AG09319 (cell line): ENCODE results near the gene RPL31.

Source experiments
- DNase-seq: peaks from one replicate; pipeline ENCODE4 v3.0.0-alpha.2; 2010; ENCODE audit warnings: low read depth; ENCODE audit errors: extremely low read depth
- TF ChIP-seq, protein P1 (sequence below): IDR thresholded peaks from 2 replicates; pipeline ENCODE4 v1.5.1; 2011; ENCODE audit warnings: low read depth, mild to moderate bottlenecking, inconsistent platforms, low read length, moderate library complexity

The RPL31 gene

GRCh38 chr2:100997509-100998234 lies 4.4 kb upstream of the RPL31 start:
- DNase-seq, result no peak
- TF ChIP-seq, protein P1, sequence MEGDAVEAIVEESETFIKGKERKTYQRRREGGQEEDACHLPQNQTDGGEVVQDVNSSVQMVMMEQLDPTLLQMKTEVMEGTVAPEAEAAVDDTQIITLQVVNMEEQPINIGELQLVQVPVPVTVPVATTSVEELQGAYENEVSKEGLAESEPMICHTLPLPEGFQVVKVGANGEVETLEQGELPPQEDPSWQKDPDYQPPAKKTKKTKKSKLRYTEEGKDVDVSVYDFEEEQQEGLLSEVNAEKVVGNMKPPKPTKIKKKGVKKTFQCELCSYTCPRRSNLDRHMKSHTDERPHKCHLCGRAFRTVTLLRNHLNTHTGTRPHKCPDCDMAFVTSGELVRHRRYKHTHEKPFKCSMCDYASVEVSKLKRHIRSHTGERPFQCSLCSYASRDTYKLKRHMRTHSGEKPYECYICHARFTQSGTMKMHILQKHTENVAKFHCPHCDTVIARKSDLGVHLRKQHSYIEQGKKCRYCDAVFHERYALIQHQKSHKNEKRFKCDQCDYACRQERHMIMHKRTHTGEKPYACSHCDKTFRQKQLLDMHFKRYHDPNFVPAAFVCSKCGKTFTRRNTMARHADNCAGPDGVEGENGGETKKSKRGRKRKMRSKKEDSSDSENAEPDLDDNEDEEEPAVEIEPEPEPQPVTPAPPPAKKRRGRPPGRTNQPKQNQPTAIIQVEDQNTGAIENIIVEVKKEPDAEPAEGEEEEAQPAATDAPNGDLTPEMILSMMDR, result no peak

GRCh38 chr2:100998235-100998573 lies 3.9 kb upstream of the RPL31 start:
- TF ChIP-seq, protein P1, result no peak

DNA sequence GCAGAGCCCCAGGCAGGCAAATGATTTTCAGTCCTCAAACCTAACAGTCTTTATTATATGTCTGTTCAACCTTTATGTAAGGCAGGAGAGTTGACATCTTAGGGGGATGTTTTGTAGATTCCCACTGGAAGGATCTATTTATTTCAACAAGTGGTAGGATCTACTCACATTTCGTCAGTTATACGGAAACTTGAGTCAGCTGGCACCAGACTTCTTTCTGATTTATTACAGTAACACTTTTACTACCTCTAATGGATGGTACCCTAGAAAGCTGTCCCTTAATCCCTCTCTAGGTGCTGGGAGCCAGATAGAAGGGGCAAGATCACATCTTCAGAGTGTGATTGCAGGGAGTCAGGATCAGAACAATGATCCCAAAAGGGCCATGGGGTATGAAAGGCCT lies 2.1 kb upstream of the RPL31 start:
- TF ChIP-seq, protein P1, result no peak
- no peak for DNase-seq

More at GRCh38 chr2:100998235-100998573, 3.9 kb upstream of the RPL31 start:
- DNase-seq, result no peak

- TF ChIP-seq, protein P1, result no peak
- no peak for DNase-seq
Observed at GRCh38 chr2:101002562-101003277, 631 bp downstream of the RPL31 start.

DNA sequence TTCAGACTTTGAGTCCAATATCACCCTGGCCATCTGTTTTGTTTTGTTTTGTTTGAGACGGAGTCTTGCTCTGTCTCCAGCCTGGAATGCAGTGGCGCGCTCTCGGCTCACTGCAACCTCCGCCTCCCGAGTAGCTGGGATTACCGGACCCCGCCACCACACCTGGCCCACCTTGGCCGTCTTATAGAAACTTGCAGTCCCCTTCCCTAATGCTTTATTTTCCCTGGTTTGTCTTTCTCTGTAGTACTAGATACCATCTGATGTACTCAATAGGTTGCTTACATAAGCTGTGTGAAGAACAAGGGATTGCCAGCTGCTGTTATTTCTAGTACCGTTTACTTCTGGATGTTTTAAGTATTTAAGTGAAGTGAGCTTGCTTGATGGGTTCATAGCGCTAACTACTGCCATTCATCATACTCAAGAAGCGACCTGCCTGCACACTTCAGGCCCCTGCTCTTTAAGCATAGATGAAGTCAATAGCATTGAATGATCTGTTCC lies 1.2 kb downstream of the RPL31 start:
- DNase-seq, result no peak

GRCh38 chr2:101004620-101005325 lies 2.7 kb downstream of the RPL31 start:
- DNase-seq, result no peak
- TF ChIP-seq, protein P1, result no peak

More for the DNA sequence above, 1.2 kb downstream of the RPL31 start:
- TF ChIP-seq, protein P1, result no peak
